ENCODE measurements around the gene MCF2L2.

Gene MCF2L2

DNA sequence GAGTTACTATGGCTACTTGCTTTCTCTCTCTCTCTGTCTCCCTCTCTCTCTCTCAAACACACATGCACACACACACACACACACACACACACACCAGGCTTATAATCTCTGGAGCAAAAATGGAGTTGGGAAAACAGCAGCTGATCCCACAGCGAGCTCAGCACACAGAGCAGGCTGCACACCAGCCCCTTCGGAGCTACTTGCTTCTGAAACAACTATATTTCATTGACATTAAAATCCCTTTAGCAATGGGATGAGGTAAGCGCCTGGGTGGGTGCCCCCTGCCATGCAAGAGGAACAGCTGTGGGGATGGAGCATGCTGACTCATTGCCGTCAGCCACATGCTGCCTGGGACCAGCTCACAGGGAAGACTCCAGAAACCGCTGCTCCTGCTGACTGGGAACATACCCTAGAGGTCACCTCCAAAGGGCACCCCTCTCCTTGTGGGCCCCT, 129.7 kb downstream of the MCF2L2 start:
- no peak overlapping the region for H3K4me3 ChIP-seq (ENCODE audit: low read length)
- peak; percentile 76 for DNase-seq (ENCODE audit: low read depth)
- TF ChIP-seq, protein P1, sequence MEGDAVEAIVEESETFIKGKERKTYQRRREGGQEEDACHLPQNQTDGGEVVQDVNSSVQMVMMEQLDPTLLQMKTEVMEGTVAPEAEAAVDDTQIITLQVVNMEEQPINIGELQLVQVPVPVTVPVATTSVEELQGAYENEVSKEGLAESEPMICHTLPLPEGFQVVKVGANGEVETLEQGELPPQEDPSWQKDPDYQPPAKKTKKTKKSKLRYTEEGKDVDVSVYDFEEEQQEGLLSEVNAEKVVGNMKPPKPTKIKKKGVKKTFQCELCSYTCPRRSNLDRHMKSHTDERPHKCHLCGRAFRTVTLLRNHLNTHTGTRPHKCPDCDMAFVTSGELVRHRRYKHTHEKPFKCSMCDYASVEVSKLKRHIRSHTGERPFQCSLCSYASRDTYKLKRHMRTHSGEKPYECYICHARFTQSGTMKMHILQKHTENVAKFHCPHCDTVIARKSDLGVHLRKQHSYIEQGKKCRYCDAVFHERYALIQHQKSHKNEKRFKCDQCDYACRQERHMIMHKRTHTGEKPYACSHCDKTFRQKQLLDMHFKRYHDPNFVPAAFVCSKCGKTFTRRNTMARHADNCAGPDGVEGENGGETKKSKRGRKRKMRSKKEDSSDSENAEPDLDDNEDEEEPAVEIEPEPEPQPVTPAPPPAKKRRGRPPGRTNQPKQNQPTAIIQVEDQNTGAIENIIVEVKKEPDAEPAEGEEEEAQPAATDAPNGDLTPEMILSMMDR (conservative IDR thresholded peaks at IDR 0.05; ENCODE audit: low read depth, low read length) = no peak

DNA sequence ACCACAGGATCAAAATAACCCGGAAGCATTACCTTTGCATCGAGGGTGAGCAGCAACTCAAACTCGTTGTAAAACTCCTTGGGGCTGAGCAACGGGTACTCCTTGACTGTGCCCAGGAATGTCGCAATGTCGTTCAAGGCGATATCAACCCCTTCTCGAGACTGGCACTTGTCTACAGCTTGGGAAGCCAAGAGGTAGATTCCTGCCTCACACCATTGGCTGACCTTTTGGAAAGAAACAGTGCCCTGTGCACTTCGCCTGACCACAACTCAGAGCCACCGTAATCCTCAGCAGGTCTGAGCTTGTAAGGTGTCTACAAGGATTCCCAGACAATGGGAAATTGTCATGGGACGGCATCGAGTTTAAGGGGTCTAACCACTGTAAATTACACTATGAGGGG, 131.5 kb downstream of the MCF2L2 start:
- H3K4me3 ChIP-seq (ENCODE audit: low read length) = no peak overlapping the region
- TF ChIP-seq, protein P1 (conservative IDR thresholded peaks at IDR 0.05; ENCODE audit: low read depth, low read length) = no peak
- DNase-seq (ENCODE audit: low read depth) = no peak

GRCh38 chr3:183295211-183295610, 133.2 kb downstream of the MCF2L2 start:
- DNase-seq (ENCODE audit: low read depth) = peak; percentile 33
- H3K4me3 ChIP-seq (ENCODE audit: low read length) = no peak overlapping the region
- TF ChIP-seq, protein P1 (conservative IDR thresholded peaks at IDR 0.05; ENCODE audit: low read depth, low read length) = no peak

- H3K4me3 ChIP-seq (ENCODE audit: low read length) = no peak overlapping the region
- DNase-seq (ENCODE audit: low read depth) = no peak
- TF ChIP-seq, protein P1 (conservative IDR thresholded peaks at IDR 0.05; ENCODE audit: low read depth, low read length) = no peak
These were observed 134.5 kb downstream of the MCF2L2 start for GRCh38 chr3:183293966-183294365.

DNA sequence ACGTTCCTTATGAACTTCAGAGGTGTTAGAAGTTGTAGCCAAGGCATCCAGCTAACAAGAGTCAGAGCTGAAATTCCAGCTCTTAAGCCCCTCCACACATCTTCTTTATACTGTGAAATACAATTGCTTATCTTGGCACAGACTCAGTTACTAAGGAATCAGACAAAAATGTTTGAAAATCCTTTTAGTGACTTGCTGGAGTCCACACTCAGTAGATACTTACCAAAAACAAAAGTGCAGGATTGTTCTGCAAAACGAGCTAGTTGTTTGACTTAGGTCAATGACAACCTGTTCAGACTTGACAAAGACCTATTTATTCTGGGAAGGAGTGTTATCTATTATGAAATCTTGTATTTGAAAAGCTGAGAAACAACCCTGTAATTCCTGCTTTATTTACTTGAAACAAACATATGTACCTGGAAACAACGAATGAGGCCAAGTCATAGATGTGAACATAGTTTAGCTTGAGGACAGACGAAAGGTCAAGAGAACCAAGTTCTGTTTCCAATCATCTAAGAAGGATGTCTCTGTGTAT, 136.9 kb downstream of the MCF2L2 start:
- TF ChIP-seq, protein P1 (conservative IDR thresholded peaks at IDR 0.05; ENCODE audit: low read depth, low read length) = no peak
- H3K4me3 ChIP-seq (ENCODE audit: low read length) = no peak overlapping the region
- DNase-seq (ENCODE audit: low read depth) = peak; percentile 87

GRCh38 chr3:183290216-183290615, 138.2 kb downstream of the MCF2L2 start:
- no peak overlapping the region for H3K4me3 ChIP-seq (ENCODE audit: low read length)

DNA sequence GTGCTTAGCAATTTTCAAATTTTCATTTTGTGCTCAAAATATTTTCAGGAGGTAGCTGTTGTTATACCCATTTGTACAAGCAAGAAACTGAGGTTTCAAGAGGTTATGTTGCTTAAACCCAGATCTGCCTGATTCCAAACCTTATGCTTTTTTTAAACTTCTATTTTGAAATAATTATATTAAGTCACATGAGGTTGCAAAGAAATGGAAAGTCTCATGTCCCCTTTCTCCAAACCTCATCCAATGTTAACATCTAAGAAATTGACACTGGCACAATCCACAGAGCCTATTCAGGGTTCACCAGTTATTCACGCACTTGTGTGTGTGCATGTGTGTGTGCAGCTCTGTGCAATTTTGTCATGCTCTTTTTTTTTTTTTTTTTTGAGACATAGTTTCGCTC, 140.3 kb downstream of the MCF2L2 start:
- DNase-seq (ENCODE audit: low read depth) = no peak
- TF ChIP-seq, protein P1 (conservative IDR thresholded peaks at IDR 0.05; ENCODE audit: low read depth, low read length) = no peak
- no peak overlapping the region for H3K4me3 ChIP-seq (ENCODE audit: low read length)

More at GRCh38 chr3:183290216-183290615, 138.2 kb downstream of the MCF2L2 start:
- no peak for DNase-seq (ENCODE audit: low read depth)
- TF ChIP-seq, protein P1 (conservative IDR thresholded peaks at IDR 0.05; ENCODE audit: low read depth, low read length) = no peak
